ENCODE results near the gene MIB2.

The MIB2 gene

GRCh38 chr1:1602304-1602967, 12.9 kb upstream of the MIB2 start:
- no peak for DNase-seq (ENCODE audit: low read depth)
- no peak overlapping the region for H3K4me3 ChIP-seq (ENCODE audit: control insufficient read depth, low read depth, low read length)
- TF ChIP-seq CTCF (IDR thresholded peaks at IDR 0.05; ENCODE audit: control insufficient read depth, insufficient read depth, low read depth, low read length, missing control alignments): no peak

DNA sequence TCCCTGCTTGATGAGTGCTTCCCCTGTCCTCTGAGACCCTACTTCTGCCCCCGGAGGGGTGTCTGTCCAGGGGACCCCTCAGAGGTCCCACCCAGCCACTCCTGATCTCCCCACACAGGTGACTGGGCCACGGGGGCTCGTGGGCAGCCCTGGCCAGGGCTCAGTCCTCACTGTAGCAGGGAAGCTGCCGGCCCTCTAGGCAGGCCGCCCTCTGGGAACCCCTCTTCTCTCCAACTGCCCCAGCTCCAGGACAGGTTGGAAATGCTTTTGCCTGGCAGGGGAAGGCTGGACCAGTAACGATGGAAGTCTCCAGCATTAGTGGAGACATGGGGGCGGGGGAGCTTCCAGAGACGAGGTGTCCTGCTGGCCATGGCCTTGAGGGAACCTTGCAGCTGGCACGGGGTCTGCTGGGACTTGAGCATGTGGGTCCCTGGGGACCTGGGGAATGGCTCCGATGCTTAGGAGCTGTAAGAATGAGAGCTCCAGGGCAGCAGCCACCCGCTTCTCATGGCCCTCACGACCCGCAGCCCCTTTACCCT, 12.3 kb upstream of the MIB2 start:
- no peak for DNase-seq (ENCODE audit: low read depth)
- TF ChIP-seq CTCF (IDR thresholded peaks at IDR 0.05; ENCODE audit: control insufficient read depth, insufficient read depth, low read depth, low read length, missing control alignments): no peak
- no peak overlapping the region for H3K4me3 ChIP-seq (ENCODE audit: control insufficient read depth, low read depth, low read length)

DNA sequence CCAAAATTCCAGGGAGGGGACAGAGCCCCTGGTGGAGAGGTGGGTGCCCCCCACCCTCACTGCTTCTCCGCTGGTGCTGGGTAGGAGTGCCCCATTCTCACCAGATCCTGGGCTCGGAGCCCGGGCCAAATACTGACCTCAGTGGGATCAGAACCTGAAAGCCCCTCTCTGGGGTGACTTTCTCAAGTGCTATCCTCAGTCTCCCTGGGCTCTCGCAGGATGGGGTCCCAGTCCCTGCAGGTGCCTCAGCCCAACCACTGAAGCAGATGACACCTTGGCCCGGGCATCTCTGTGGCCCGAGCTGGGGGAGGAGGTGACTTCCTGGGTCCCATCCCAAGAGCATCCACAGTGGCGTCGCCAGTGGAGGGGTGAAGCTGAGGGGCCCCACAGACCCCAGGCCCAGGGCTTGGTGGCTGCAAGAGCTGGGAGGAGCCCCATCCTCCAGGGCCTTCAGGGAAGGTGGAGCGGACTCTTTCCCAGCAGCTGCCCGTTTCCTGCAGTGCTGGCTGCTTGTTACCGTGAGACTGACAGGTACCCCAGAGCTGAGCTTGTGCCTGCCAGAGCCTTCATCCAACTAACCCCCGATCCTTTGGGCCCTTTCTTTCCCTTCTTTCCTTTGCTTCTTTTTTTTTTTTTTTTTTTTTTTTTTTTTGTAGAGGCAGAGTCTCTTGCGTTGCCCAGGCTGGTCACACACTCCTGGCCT, 11.5 kb upstream of the MIB2 start:
- TF ChIP-seq CTCF (IDR thresholded peaks at IDR 0.05; ENCODE audit: control insufficient read depth, insufficient read depth, low read depth, low read length, missing control alignments): no peak
- no peak for DNase-seq (ENCODE audit: low read depth)
- H3K4me3 ChIP-seq (ENCODE audit: control insufficient read depth, low read depth, low read length): no peak overlapping the region

- TF ChIP-seq CTCF (IDR thresholded peaks at IDR 0.05; ENCODE audit: control insufficient read depth, insufficient read depth, low read depth, low read length, missing control alignments): no peak
- no peak overlapping the region for H3K4me3 ChIP-seq (ENCODE audit: control insufficient read depth, low read depth, low read length)
- DNase-seq (ENCODE audit: low read depth): no peak
Measured at GRCh38 chr1:1604374-1605033, 10.8 kb upstream of the MIB2 start.

- DNase-seq (ENCODE audit: low read depth): no peak
- TF ChIP-seq CTCF (IDR thresholded peaks at IDR 0.05; ENCODE audit: control insufficient read depth, insufficient read depth, low read depth, low read length, missing control alignments): no peak
- no peak overlapping the region for H3K4me3 ChIP-seq (ENCODE audit: control insufficient read depth, low read depth, low read length)
Measured at GRCh38 chr1:1605034-1605591, 10.2 kb upstream of the MIB2 start.

DNA sequence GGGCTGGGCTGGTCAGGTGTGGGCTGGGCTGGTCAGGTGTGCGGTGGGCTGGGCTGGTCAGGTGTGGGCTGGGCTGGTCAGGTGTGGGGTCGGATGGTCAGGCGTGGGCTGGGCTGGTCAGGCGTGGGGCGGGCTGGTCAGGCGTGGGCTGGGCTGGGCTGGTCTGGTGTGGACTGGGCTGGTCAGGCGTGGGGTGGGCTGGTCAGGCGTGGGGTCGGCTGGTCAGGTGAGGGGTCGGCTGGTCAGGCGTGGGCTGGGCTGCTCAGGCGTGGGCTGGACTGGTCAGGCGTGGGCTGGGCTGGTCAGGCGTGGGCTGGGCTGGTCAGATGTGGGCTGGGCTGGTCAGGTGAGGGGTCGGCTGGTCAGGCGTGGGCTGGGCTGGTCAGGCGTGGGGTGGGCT, 9.6 kb upstream of the MIB2 start:
- TF ChIP-seq CTCF (IDR thresholded peaks at IDR 0.05; ENCODE audit: control insufficient read depth, insufficient read depth, low read depth, low read length, missing control alignments): no peak
- no peak overlapping the region for H3K4me3 ChIP-seq (ENCODE audit: control insufficient read depth, low read depth, low read length)
- no peak for DNase-seq (ENCODE audit: low read depth)
